Aorta (tissue), 5 donors: ENCODE data around the gene CSH2. TPM values are rescaled to one million over a fixed set of nuclear protein-coding genes. Genes with fewer than 3 reads are reported as not detected.
A peak's percentile ranks its signal among the peaks of the same experiment; 100 is the strongest.
"Not testable (repeated sequence)": the region's sequence is repeated elsewhere in the genome, so short reads cannot be mapped to it uniquely, and the experiment has no call there.

Experiments
- ATAC-seq: fragments of 200-7000 bp; cut with Tn5 transposase; one replicate; pipeline ENCODE4 v1.9.1; 2022; ENCODE audit warnings: moderate library complexity; ENCODE audit not compliant: low FRiP score
- DNase-seq, 2 donors: peaks; one replicate each; pipeline ENCODE4 v3.0.0-alpha.2; 2020
- H3K27ac ChIP-seq, 2 donors: one replicate each; pipeline ENCODE4 v1.5.1; 2013; ENCODE audit warnings: low read length in 2 of 2, mild to moderate bottlenecking in 2 of 2, moderate library complexity in 2 of 2, control low read depth in 1 of 2, inconsistent platforms in 1 of 2, low read depth in 1 of 2
- H3K27me3 ChIP-seq, 2 donors: one replicate each; pipeline ENCODE4 v1.6.1; 2013; ENCODE audit warnings: control low read depth in 1 of 2, low read length in 1 of 2, mild to moderate bottlenecking in 1 of 2, moderate library complexity in 1 of 2; ENCODE audit not compliant: insufficient read depth in 2 of 2, control insufficient read depth in 1 of 2
- H3K36me3 ChIP-seq, 2 donors: one replicate each; pipeline ENCODE4 v1.6.1; 2013; ENCODE audit warnings: control low read depth in 1 of 2, low read length in 1 of 2, mild to moderate bottlenecking in 1 of 2; ENCODE audit not compliant: insufficient read depth in 2 of 2, control insufficient read depth in 1 of 2
- H3K4me1 ChIP-seq, 2 donors: one replicate each; pipeline ENCODE4 v1.6.1; 2013; ENCODE audit warnings: low read length in 2 of 2, control low read depth in 1 of 2, mild to moderate bottlenecking in 1 of 2, moderate library complexity in 1 of 2; ENCODE audit not compliant: insufficient read depth in 2 of 2, control insufficient read depth in 1 of 2
- H3K4me3 ChIP-seq, 2 donors: one replicate each; pipeline ENCODE4 v1.5.1; 2013; ENCODE audit warnings: low read length in 2 of 2, control low read depth in 1 of 2, mild to moderate bottlenecking in 1 of 2
- H3K9me3 ChIP-seq: one replicate; pipeline ENCODE4 v1.6.1; 2013; ENCODE audit warnings: mild to moderate bottlenecking, low read length; ENCODE audit not compliant: control insufficient read depth
- WGBS, 2 donors: extraction: QIAGEN DNeasy Blood & Tissue Kit; methylation state at CpG; one replicate each; pipeline ENCODE4 v1.1.7; 2013; 5-methylcytosine and 5-hydroxymethylcytosine counted together
- intact Hi-C, 2 donors: fragments of 100-400 bp; cut with DNase I; formaldehyde crosslinking; loops; one replicate each; pipeline versions ENCODE4 v1.14.2 to v1.15.0; 2022
- polyA plus RNA-seq, 2 donors: library from polyadenylated mRNA; stranded (reverse); fragments of 200-250 nt; gene quantifications; one replicate each; pipeline ENCODE4 v1.2.3, GENCODE V29; 2013
- total RNA-seq, 2 donors: library from RNA; stranded (reverse); fragmentation: NEBNext Ultra II Directional; extraction: Animal tissue kit (Norgen Biotek cat#: 25700); gene quantifications; one replicate each; pipeline ENCODE4 v1.2.1, GENCODE V29; 2021
- donor health status: healthy with polysubstance abuse.
- donor health status: Bipolar disorder and iron deficiency.
- donor health status: DM: no; HTN: no; CAD: no.
- donor health status: DM: no; HTN: no; CAD: no.
- donor health status: DM: yes; HTN: yes; CAD: no.

CSH2 gene
- total and polyA plus RNA-seq, 4 donors: not detected

DNA sequence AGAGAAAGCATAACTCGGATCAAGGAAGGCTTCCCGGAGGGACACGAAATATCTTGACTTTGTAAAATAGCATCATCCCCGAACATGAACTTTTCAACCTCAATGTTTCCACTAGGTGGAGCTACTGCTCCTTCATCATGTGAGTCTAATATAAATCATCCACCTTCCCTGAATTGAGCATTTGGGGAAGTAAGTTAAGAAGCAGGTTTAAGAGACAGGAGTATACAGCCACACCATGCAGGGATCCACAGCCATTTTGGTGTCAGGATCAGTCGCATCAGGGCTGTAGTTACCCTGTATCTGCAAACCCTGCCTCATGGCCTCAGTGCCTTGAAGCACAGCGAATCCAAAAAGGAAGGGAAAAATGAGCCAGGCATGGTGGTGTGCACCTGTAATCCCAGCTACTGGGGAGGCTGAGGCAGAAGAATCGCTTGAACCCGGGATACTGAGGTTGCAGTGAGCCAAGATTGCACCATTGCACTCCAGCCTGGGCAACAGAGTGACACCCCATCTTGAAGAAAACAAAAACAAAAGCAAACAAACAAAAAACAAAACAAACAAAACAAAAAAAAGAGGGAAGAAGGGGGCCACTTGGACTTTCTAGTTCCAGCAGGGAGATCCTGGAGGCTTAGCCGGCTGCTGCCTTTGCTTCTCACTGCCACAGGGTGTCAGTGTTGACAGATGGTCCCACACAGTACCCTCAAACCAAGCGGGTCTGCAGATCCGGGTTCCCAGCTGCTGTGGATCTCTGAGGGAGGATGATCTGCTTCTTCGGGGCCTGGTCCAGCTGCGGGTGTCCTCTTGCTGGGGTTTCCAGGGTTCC lies 15.8 kb upstream of the CSH2 start:
- H3K4me3 ChIP-seq, H3K4me1 ChIP-seq, H3K9me3 ChIP-seq, H3K27ac ChIP-seq, intact Hi-C loops, H3K27me3 ChIP-seq, DNase-seq, H3K36me3 ChIP-seq: not testable (repeated sequence)
- peak; percentile 85 for ATAC-seq
- 31 to 33% methylated on average over 13 of the region's 13 CpGs for WGBS, 2 donors

GRCh38 chr17:63885119-63885518 lies 11.6 kb upstream of the CSH2 start:
- DNase-seq, H3K4me1 ChIP-seq, H3K4me3 ChIP-seq, H3K36me3 ChIP-seq, ATAC-seq, H3K27me3 ChIP-seq, H3K9me3 ChIP-seq, H3K27ac ChIP-seq, intact Hi-C loops: not testable (repeated sequence)
- WGBS, 2 donors: 88 to 89% methylated on average over 11 of the region's 11 CpGs

DNA sequence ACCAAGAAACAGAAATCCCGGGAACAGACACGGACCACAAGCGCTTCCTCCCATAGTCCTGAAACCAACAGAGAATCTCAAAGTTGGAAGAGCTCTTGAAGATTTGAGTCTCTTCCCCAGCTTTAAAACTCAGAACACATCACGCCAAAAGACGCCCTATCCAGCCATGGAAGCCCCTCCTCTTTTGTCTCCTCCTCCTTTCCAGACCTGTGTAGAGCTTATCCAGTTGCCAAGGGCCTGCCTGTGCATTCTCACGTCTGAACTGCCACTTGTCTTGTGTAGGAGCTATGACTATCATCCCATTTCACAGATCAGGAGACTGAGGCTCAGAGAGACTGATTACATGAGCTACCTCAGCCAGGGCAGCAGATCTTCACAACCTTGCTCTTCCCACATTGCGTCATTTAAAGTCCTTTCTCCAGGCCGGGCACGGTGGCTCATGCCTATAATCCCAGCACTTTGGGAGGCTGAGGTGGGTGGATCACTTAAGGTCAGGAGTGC lies 9.2 kb upstream of the CSH2 start:
- H3K4me1 ChIP-seq, H3K36me3 ChIP-seq, H3K9me3 ChIP-seq, ATAC-seq, H3K27ac ChIP-seq, DNase-seq, H3K4me3 ChIP-seq, intact Hi-C loops, H3K27me3 ChIP-seq: not testable (repeated sequence)
- 80 to 82% methylated on average over 9 of the region's 9 CpGs for WGBS, 2 donors

GRCh38 chr17:63881935-63882601 lies 8.6 kb upstream of the CSH2 start, which contains the start of gene GH2:
TSS of gene GH2 (minus strand) at chr17:63881944. CDS start at chr17:63881801, 143 bp downstream.
- DNase-seq (no peak), ATAC-seq (no peak)

GRCh38 chr17:63881337-63881736 lies 7.9 kb upstream of the CSH2 start:
- intact Hi-C loops, H3K36me3 ChIP-seq, H3K9me3 ChIP-seq, DNase-seq, ATAC-seq, H3K4me1 ChIP-seq, H3K27me3 ChIP-seq, H3K4me3 ChIP-seq, H3K27ac ChIP-seq: not testable (repeated sequence)
- 53 to 57% methylated on average over 11 of the region's 11 CpGs for WGBS, 2 donors

More at GRCh38 chr17:63881935-63882601, 8.6 kb upstream of the CSH2 start, which contains the start of gene GH2:
- WGBS, 2 donors: 40 to 44% methylated on average over 15 of the region's 15 CpGs
- Histone ChIP-seq H3K9me3 (no peaks in the 10 kb centered on the region), H3K27ac (no peak within 1 kb of the TSS), H3K4me1 (no peaks in the 10 kb centered on the region), H3K27me3 (no peaks in the 10 kb centered on the region), H3K36me3 (no peaks in the 10 kb centered on the region), H3K4me3 (no peak within 1 kb of the TSS)
- intact Hi-C loops: no loop called here

- DNase-seq: no peak
- intact Hi-C loops: no loop called here
- ATAC-seq: peak; percentile 22
- 87 to 88% methylated on average over 12 of the region's 12 CpGs for WGBS, 2 donors
- H3K27me3 ChIP-seq: no peaks in the 10 kb centered on the region
- H3K9me3 ChIP-seq: no peaks in the 10 kb centered on the region
- no peak overlapping the region for H3K27ac ChIP-seq
- no peaks in the 10 kb centered on the region for H3K4me1 ChIP-seq
- H3K36me3 ChIP-seq: no peaks in the 10 kb centered on the region
- H3K4me3 ChIP-seq: no peak overlapping the region
Observed at GRCh38 chr17:63880706-63881105, 7.2 kb upstream of the CSH2 start.

GRCh38 chr17:63878413-63878812 lies 4.9 kb upstream of the CSH2 start:
- intact Hi-C loops, H3K27ac ChIP-seq, H3K4me1 ChIP-seq, ATAC-seq, H3K4me3 ChIP-seq, H3K36me3 ChIP-seq, H3K27me3 ChIP-seq, H3K9me3 ChIP-seq, DNase-seq: not testable (repeated sequence)
- WGBS, 2 donors: 87 to 92% methylated on average over 9 of the region's 9 CpGs

DNA sequence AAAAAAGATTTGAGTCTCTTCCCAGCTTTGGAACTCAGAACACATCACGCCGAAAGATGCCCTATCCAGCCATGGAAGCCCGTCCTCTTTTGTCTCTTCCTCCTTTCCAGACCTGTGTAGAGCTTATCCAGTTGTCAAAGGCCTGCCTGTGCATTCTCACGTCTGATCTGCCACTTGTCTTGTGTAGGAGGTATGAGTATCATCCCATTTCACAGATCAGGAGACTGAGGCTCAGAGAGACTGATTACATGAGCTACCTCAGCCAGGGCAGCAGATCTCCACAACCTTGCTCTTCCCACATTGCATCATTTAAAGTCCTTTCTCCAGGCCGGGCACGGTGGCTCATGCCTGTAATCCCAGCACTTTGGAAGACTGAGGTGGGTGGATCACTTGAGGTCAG lies 1.2 kb upstream of the CSH2 start:
- H3K27ac ChIP-seq, H3K36me3 ChIP-seq, H3K9me3 ChIP-seq, DNase-seq, H3K27me3 ChIP-seq, ATAC-seq, H3K4me1 ChIP-seq, H3K4me3 ChIP-seq, intact Hi-C loops: not testable (repeated sequence)
- WGBS, 2 donors: 84 to 91% methylated on average over 6 of the region's 6 CpGs
